HG02571 (cell line): ENCODE data around the gene ESRRG.

ENCODE experiments used
- ATAC-seq: cut with Tn5 transposase; IDR thresholded peaks from one replicate; pipeline ENCODE4 v1.9.1; 2021; ENCODE audit warnings: mild to moderate bottlenecking, moderate library complexity; ENCODE audit not compliant: unreplicated experiment

Gene ESRRG

DNA sequence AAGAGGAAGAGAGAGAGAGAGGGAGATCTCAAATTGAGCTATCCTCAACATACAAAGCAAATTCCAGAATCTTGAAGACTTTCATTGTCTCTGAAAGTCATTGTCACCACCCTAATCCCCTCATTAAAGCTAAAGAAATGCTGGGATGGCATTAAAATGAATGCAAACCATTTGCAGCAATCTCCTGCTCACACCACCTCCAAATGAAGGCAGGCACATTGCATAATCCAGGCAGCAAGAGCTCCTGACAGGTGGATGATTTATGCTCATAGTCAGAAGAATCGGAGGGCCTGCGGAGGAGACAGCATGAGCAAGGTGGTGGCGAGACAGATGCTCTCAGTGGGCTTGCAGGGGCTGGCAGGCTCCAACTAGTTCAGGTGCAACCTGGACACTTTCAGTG, 90.2 kb downstream of the ESRRG start:
- ATAC-seq, result no peak

DNA sequence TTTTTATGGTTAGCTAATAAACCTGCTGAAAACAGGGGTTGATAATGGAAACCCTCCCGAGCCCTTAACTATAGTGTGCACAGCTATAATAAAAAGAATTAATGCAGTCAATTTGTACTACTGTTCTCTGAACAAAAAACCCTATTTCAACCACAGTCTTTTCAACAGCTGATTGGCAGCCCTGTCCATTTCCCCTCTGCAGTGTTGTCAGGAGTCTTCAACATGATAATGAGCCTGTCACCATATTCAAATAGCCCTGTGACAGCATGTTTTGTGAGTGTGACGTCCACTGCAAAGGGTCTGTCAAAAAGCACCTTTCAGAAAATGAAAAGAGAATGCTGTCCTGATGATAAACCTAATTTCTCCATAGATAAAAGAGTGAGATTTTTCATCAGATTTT, 92.7 kb downstream of the ESRRG start:
- no peak for ATAC-seq

DNA sequence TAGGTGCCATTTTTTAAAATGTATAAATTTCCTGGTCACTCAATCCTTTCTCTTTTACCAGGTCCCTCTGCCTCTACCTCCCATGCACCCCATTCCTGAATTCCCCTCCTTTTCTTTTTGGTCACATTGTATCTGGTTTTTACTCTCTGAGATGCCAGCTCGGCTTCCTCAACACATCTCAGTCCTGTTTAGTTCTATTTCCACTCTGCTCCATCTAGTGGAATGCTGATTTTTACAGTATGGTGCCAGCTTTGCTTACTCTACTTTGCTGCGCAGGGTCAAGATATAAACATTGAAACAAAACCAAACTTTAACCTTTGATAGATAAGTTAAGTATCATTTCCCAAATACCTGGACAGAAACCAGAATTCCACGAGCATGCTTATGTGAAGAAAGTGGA, 96.0 kb downstream of the ESRRG start:
- ATAC-seq, result no peak

DNA sequence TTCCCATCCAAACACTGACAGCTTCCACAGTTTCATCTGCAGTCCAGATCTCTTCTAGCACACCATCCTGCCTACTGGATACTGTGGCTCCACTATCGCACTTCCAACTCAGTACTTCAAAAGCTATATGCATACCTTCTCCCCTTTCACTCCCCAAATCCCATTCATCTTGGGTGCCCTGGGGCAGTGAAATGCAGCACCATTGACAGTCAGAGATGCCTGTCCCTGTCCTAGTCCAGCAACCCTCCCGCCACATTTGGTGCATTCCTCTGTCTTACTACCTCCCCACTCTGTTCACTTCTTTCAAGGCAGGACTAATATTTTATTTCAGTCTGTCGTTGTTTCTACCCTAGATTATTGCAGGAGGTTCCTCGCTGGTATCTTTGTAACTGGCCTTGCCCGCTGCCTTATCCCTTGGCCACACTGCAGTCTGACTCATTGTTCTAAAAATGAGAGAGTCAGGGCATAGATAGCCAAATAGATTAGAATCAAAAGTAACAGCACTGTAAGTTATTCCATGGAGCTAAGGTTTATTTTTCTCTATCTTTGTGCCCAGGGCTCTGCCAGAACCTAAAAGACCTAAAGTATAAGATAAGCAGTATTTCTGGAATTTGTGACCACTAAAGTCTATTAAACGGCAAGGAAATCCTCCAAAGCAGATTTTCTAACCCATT, 96.7 kb downstream of the ESRRG start:
- no peak for ATAC-seq

DNA sequence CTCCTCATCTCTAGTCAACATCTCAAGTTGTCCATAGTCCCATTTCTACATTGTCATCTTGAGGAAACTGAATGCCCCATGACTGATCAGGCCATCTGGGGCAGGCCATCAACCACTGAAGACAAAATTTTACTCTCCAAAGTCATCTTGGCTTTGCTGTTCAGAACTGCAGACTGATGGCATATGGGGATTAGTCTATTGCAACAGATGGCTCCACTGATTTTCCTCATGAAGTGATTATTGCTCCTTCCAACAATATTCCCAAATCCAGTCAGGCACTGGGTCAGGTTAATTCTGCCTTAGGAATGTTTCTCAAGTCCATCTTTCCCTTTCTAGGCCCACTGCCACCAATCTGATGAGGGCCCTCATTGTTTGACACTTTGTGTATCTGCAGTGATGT, 101.7 kb downstream of the ESRRG start:
- ATAC-seq, result no peak

DNA sequence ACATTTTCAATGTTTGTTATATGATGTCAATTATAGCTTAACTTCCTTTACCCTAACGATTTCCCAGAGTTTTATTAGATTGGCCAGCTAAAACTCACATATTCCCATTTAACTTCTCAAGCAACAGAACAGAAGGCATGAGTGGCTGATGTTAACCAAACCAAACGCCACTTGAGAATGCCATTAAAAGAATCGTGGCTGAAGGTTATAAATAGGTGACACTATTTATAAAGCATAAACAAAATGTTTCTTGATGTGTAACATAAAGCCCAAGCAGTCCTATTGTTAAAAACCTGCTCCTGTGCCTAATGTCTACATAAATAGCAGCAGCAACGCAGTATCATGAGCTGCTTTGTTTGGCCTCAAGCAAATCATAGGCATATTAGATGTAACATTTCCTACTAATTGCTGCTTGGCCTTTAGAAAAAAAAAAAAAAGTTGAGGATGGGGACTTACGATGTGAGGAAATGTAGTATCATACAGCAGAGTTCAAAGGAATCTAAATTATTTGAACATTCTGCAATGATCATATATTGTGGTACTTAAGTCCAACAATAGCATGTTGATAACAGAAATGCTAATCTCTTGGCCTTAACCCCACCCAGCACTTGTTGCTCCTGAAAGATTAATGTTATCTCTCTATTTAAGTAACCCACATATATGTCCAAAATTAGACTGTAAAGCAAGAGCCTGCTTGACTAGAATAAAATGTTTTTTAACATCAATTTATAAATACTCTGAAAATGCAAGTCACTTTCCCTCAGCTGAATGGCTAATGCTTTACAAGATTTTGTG, 106.0 kb downstream of the ESRRG start:
- ATAC-seq, result no peak

DNA sequence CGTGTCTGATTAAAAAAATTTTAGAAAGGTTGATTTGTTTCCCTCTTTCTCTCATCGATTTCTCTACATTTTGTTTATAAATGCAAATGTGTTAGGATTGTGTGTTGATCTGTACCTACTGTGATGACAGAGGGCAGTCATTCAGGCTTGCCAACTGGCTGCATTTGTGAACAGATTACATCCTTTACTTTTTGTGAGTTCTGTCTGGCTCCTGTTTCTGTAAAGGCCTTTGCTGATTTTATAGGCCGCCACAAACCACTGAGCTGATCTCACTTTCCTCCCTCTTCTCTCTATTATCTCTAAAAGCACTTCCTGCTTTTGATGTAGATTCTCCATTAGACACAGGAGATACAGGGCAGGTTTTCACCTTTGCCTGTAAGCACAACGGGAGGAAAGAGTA, 106.8 kb downstream of the ESRRG start:
- no peak for ATAC-seq

DNA sequence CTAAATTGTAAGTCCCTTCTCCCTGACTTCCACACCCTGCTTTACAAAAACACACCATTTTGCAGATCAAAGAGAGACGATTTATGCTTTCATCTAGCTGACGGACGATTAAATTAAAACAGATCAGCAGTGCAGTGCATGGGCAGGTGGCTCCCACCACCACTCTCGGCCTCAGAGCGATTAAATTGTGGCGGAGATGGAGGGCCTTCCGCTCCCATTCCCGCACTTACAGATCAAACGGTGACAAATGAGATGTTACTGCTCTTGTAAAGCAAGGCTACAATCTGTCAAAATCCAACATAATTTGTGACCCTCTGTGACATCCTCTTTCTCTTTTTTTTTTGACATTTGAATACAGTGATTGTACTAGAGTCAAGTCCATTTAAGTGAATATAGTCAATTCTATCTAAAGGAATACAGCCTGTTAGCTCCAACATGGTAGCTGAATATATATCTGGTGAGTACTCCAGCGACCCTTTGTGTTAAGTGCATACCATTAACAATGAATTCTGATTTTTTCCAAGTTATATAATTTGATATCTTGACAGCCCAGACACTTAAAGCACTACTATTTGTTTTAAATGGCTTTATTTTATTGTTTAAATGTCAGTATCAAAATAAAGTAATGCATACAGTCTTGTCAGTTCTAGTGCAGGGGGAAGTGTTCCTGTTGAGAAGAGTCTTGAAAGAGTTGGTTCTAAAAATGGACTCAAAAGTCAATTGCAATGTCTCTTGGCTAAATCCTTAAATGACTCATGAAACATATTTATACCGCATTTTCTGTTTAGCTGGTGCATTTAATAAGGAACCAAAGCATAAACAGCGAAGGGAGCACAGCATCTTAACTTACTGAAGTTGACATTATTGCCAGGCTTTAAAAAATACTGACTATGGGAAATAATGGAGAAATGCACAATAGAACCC, 109.0 kb downstream of the ESRRG start:
- ATAC-seq, result no peak

DNA sequence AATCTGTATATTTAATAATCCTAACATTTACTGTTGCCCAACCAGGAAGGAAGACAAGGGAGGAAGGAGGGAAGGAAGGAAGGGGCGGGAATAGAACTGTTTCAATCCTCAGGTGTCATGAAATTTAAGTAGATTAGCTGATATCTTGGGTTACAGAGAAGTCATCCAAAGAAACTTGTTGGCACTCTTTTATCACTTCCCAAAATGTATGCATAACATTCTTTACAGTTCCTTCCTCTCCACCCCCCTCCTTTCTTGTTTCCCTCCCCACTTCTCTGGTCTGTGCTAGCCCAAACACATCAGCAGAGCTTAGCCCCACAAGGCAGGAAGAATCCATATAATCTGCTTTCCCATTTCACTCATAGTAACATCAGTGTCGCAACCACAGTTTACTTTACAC, 110.9 kb downstream of the ESRRG start:
- no peak for ATAC-seq

DNA sequence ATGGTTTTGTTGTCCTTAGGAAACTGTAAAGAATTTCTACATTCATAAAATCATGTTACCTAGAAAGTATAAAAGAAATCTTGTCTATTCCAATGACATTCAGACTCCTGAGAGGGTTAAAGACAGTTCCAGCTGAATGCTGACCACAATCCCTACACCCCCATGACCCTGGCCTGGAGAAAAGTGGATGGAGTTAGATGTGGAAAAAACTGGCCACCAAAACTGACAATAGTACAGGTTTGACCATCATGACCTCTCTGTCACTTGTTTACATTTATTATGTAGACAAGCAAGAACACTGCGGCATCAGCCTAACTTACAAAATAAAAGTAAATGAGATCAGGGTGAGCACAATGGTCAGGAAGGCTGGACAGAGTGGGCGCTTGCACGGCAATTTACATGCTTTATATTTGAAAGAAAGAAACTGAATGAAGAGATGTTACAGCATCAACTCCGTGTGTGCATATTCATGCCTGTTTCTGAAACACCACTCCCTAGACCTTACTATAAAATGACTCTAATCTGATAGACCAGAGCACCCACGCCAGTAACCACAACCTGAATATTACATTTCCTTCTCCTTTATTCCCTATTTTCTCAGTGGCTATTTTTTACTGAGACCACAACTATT, 116.0 kb downstream of the ESRRG start:
- no peak for ATAC-seq

DNA sequence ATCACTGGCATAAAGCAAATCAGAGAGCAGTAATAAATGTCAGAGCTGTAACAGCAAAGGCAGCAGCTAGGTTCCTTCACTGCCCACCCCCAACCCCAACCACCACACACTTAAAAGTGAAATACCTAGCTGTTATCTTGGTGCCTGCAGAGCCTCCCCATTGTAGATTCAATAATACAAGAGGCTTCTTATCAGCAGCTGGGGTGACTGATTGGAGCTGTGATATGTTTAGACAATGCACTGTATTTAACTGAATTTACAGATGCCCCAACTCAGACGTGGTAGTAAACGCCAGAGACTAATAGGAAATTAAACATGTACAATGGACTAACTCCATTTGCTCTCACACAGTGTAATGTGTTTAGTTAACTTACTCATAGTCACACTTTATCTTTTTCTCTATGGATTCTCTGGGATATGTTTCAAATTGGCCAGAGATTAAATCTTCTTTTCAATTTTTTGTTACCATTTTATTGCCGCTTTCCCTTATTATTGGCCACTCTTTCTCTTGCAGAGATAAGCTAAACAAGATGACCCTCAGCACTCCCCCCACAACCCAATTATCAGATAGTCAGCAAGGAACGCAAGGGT, 117.1 kb downstream of the ESRRG start:
- no peak for ATAC-seq

DNA sequence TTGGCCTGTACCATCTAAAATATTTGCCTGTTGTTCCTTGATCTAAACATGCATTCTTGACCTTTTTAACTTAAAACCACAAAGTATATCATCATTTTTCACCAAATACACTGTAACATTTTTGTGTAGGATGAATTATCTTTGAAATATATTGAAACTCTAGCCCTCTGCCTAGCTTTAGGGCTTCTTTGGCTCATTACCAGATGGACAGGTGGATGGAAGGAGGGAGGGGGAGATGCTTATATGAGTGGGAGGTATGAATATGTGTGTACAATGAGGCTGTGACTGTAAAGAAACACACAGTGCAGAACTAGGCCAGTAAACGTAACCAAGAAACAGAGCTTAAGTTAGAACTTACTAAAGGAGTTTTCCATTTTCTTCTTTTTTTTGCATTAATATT, 118.5 kb downstream of the ESRRG start:
- ATAC-seq, result no peak

DNA sequence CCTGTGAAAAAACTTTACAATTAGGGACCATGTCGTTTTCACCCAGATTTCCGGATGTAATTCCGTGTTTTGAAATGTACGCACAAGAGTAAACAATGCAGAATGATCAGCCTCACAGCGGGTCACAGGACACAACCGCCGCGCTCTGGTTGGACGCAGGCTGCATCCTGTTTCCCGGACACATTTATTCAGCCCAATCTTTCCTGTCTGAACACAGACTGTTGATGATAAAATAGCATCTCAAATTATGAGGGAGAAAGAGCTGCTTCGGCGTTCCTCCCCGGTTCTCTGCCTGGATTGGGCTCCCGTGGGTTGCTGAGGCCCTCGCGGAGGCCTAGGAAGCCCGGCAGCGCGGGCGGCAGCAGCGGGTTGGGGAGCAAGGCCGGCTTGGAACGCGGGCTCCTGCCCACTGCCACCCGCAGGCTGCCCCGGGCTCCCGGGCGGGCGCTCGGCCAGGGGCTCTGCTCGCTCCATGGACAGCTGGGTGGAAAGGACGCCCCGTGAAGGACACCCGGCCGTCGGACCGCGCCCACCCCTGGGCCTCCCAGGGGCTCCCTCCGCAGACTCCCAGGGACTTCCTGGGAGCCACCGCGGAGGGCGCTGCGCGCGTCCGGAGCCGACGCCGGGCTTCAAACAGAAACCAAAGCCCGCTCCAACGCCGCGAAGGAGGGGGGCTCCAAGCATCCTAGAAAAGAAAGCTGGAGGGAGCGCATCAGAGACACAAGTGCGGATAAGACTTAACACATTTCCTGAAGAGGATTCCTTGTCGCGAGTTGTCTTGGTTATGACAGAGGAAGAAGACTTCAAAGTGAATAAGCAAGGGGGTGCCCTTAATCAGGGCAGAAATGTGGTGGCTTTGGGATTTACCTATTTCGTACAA, 122.3 kb downstream of the ESRRG start:
- peak; percentile 83 for ATAC-seq

DNA sequence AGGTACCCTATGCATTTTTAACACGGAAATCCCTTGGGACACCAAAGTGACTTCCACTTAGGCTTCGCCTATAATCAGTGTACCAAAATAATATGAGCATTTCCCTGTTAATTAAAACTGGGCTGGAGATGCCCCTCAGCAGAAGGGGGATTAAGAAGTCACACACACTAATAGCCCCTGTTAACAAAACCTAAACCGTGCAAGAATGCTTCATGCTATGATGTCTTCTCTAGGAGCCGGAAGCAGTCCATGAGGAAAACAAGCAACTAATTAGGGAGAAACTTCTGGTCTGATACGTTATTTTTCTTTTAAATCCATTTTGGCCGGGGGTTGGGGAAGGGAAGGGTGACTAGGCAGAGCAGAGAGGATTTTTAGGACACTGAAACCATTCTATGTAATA, 123.4 kb downstream of the ESRRG start:
- ATAC-seq, result no peak

DNA sequence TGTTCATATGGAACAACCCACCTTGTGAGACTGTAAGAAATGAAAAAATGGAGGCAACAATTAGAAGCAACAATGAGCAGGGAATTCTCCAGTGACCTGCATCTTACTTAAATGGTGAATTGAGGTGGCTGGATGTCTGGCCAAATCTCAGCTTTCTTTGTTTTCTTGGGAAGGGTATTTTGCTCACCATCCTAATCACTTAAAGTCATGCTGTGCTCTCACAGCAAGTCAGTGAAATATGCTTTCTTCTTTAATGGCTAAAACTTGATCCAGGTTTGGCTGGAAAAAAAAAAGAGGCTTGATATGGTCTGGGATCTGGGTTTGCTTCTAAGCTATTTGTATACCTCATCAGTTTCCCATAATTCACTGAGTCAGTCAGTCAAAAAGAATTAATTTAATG, 124.8 kb downstream of the ESRRG start:
- ATAC-seq, result no peak

DNA sequence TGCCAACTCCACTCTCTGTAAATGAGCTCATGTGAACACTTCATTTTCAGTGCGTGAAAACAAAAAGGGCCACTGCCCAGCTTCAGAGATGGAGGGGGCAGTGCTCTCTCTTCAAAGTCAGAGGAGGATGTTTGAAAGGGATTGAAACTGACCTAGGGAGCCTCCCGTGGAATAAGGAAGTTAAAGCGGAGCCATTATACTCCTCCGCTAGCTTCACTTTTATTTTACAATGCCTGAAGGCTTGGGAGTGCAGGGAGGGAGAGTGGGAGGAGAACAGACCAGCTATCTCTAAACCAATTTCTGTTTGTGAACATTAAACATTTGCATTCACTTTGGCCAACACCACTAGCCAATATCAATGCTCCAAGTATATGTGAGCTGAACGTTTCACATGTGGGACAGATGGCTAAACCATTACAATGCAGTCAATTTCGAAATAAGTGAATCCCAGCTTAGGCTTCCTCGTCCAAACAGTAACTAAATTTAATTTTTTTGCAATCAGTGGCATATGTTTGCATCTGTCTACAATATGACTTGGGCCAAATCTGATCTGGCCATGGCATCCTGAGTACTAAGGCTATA, 126.9 kb downstream of the ESRRG start:
- no peak for ATAC-seq

DNA sequence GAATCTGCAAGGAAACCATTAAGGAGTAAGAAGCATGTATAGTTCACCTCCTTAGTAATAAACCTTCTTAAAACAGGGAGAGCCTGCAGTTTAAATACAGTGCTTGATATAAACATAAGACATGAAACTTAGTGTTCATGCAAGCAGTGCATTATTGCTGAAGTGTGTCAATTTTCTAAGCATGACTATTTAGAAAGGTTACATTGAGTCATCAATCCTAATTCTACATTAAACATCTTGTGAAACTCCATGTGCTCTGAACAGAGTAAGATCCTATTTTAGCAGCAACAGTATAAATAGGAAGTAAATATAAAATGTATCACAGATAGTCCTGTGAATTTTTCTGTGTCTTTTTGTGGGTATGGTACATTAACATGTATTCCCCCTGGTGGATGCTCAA, 135.5 kb downstream of the ESRRG start:
- ATAC-seq, result no peak

DNA sequence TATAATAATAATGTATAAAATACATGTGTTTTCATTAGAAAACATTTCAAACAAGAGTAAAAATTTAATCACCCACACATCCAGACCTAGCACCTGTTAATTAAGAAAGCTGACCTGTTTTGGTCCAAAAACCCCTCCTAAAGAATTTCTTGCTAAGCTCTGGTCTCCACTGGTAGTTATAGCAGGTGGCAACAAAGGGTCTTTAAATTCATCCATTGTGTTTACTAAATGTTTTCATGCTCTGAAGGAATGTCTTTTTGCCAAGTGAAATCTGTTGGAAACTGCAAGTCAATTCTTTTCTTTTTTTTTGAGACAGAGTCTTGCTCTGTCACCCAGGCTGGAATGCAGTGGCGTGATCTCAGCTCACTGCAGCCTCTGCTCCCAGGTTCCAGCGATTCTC, 141.1 kb downstream of the ESRRG start:
- no peak for ATAC-seq

DNA sequence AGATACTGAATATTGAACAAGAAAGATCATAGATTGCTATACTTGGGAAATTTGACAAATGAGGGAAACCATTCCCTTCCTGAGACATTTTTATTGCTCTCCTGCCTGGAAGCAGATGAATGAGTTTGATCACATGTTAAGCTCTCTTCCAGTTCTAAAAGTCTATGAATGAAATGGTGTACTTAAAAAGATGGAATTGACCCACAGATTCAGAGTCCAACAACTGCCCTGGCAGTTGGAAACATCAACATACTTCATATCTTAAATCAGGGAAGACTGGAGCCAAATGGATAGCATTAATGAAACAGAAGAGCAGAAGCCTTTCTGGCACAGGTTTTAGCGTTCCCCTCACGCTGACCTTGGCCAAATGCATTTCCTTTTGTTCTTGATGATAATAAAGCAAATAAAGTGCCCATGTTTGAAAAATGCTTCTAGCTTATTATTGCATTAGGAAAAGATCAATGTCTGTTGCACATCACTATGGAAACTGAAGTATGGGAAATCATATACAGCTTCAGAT, 142.6 kb downstream of the ESRRG start:
- ATAC-seq, result no peak
